HG02973 (cell line): ENCODE results near the gene SF3B3.

Experiments
- ATAC-seq: cut with Tn5 transposase; IDR thresholded peaks from one replicate; pipeline ENCODE4 v1.9.1; 2021; ENCODE audit warnings: moderate library complexity; ENCODE audit not compliant: unreplicated experiment

SF3B3 gene

DNA sequence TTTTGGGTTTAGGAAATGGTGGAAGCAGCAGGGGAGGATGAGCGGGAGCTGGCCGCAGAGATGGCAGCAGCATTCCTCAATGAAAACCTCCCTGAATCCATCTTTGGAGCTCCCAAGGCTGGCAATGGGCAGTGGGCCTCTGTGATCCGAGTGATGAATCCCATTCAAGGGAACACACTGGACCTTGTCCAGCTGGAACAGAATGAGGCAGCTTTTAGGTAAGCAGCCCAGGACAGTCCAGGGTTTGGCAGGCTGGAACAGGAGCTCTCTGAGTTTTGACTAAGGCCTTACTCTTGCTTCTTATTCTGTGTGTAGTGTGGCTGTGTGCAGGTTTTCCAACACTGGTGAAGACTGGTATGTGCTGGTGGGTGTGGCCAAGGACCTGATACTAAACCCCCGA is 41.4 kb downstream of the SF3B3 start:
- ATAC-seq = no peak

DNA sequence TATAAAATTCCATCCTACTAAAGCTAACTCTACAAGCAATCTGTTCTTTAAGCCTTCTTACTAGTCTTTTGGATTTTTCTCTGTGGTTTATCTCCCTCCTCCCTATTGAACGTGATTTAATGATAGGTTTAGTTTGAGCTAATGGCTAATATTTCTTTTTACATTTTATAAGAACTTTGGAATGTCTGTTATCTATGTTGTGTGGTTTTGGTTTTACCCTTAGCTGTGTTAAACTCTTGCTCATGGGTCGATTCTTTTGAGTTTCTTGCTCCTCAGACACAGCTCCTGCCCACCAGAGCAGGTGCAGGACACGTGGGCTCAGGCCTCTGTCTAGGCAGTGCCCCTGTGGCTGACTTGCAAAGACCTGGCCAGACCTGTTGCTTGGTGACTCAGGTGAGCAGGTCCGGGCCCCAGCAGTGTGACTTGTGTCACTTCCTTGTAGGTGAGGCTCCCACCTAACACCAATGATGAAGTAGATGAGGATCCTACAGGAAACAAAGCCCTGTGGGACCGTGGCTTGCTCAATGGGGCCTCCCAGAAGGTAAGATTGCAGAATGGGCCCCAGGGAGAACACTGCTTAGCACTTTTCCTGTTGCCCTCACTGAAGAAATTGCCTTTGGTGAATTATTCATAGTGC is 45.1 kb downstream of the SF3B3 start:
- ATAC-seq = no peak

DNA sequence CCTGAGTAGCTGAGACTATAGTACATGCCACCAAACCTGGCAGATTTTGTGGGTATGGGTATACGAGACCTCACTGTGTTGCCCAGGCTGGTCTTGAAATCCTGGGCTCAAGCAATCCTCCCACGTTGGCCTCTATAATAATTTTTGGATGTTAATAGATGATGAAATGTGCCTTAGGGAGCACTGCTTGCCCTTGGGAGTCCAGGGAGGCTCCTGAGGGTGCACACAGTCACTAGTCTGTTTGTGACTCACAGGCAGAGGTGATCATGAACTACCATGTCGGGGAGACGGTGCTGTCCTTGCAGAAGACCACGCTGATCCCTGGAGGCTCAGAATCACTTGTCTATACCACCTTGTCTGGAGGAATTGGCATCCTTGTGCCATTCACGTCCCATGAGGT is 46.1 kb downstream of the SF3B3 start:
- no peak for ATAC-seq

DNA sequence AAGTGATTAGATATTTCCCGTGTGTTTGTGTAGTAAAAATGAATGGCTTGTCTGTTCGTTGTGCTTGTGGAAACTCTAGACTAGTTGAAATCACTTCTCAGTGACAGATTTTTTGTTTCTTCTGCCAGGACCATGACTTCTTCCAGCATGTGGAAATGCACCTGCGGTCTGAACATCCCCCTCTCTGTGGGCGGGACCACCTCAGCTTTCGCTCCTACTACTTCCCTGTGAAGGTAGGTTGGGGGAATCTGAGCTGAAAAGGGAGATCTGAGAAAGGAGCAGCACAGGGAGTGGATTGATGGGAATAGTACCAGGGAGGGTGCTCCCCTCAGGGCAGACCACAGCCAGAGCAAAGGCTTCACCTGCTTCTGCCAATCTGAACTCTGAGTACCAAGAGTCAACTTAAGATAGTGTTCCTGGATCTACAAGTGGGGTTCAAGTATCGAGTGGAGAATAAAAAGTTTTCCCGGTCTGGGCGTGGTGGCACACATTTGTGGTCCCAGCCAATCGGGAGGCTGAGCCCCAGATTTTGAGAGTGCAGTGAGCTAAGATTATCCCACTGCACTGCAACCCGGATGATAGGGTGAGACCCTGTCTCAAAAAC is 47.5 kb downstream of the SF3B3 start:
- ATAC-seq = no peak

DNA sequence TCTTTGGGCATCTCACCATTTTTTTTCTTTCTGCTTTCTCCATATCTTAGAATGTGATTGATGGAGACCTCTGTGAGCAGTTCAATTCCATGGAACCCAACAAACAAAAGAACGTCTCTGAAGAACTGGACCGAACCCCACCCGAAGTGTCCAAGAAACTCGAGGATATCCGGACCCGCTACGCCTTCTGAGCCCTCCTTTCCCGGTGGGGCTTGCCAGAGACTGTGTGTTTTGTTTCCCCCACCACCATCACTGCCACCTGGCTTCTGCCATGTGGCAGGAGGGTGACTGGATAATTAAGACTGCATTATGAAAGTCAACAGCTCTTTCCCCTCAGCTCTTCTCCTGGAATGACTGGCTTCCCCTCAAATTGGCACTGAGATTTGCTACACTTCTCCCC is 48.0 kb downstream of the SF3B3 start:
- ATAC-seq = no peak

DNA sequence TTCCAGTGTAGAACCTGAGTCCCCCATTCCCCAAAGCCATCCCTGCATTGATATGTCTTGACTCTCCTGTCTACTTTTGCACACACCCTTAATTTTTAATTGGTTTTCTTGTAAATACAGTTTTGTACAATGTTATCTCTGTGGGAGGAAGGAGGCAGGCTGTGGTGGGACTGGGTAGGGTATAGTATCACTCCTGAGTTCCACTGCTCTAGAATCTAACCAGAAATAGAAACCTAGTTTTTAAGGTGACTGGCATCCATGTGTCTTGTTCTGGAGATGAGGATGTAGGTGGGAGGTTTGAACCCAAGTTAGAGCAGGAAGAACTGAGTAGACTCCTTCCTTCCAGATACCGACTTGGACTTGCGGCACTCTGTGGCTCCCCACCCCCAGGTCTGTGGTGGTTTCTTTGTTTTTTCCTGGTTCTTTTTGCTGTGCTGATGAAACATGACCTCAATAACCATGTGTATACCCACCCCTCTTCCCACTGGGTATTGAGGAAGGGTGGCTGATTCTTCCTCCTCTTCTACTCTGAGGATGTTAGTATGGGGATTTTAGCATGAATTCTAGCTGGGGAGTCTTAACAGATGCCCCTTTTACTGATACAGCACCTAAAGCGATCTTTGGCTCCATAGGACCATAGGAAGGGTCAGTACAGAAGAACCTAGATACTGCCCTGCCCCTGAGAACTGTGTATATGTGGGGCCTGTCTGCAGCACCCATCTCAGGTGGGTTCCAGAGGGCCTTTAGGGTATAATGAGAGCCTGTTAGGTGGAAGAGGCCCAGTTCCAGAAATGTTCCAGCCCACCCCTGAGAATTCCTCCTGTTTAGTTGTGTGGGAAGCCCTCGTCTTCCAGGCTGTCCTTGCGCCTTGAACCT is 48.7 kb downstream of the SF3B3 start:
- ATAC-seq = no peak

DNA sequence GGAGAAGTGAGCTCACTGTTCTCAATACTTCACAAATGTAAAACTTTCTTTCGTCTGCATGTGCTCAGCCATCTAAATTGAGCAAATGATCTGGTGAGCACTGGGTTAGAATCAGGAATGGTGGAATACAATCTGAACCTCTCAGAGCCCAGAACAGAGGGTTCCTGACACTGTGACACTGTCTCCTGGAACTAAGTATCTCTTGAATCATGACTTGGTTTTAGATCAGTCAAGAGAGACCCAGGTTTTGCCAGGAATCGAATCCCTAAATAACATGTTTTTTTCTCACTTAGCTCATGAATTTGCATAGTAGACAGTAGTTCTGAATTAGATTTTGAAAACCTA is 49.3 kb downstream of the SF3B3 start:
- ATAC-seq = no peak

DNA sequence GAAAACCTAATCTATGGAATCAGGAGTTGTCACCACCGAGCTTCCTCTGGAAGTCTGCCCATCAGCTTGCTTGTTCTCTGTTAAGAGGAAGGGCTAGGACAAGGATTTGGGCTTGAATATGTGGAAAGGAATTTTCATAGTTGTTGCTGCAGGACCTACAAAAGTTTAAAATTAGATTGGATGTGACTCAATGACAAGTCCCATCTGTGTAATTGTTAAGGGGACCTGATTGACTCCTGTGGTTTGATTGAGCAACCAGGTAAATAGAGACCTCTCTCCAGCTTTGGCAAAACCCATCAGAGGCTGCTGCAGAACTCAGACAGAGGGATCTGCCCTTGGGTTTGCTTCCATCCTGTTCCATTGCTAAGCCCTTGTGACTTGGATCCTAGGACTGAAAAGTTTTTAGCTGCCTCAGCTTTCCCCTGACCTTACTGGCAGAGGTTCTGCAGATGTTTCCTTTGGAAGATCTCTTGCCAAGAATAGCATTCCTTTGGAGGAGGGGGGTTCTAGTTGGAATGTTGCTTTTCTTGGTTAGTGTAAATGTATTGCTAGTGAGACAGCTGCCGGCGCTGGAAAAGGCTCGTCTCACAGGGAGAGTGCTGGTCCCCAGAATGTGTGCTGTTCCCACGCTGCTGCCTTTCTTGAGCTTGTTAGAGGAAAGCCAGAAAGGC is 50.0 kb downstream of the SF3B3 start:
- no peak for ATAC-seq

DNA sequence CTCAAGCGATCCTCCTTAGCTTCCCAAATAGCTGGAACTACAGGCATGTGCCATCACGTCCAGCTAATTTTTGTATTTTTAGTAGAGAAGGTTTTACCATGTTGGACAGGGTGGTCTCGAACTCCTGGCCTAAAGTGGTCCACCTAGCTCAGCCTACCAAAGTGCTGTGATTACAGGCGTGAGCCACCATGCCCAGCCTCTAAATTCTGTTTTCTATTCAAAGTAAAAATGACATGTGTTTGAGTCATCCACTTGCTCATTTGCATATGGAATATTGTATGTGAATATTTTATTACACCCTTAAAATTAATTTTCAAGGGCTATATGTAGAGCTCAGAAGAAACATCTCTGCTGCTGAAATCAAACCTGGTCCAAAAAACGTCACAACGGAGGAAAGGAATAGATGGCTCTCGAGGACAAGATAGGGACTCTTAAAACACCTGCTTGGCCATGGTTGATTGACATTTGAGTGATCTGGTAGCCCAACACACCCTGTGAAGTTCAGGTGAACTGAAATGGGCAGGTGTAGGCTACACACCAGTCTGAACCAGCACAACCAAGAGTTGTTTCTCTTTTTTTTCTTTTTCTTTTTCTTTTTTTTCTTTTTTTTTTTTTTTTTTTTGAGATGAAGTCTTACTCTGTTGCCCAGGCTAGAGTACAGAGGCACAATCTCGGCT is 51.1 kb downstream of the SF3B3 start:
- ATAC-seq = no peak

DNA sequence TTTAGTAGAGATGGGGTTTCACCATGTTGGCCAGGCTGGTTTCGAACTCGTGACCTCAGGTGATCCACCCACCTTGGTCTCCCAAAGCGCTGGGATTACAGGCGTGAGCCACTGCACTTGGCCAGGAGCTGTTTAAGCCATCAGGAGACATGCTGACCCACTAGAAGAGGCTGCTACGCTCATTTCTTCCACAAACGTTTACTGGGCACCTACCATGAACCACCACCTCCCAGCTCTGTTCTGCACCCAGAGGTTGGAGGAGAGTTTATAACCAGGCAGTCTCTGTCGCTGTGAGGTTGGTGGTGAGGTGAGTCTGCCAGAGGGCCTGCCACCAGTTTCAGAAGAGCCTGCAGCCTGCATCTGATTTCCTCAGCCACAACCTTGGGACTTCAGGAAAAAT is 51.8 kb downstream of the SF3B3 start:
- no peak for ATAC-seq

DNA sequence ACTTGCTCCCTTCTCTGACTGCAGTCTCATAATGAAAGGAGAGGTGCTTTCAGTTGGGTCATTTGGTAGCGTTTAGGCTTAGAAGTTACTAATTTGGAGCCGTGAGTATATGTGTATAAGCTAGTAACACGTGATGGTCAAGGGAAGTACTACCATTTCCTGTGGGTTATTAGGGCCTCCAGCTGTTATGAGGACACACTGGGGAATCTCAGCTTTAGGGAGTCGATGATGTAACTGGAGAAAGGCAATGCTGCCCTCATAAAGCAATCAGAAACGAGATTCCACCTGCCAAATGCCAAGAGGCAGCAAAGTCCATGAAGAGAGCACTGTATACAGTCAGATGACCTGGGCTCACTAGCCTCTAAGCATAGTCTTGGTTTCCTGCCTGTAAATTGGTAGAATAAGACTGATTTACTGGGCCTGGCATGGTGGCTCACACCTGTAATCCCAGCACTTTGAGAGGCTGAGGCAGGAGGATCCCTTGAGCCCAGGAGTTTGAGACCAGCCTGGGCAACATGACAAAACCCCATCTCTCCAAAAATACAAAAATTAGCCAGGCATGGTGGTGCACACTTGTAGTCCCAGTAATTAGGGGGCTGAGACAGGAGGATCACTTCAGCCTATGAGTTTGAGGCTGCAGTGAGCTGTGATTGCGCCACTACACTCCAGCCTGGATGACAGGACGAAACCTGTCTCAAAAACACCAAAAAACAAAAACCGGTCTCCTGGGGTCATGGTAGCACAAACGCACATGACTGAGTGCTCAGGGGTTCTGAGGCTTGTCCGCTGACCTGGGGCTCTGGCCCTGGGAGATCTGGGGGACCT is 53.0 kb downstream of the SF3B3 start:
- ATAC-seq = peak; percentile 83

DNA sequence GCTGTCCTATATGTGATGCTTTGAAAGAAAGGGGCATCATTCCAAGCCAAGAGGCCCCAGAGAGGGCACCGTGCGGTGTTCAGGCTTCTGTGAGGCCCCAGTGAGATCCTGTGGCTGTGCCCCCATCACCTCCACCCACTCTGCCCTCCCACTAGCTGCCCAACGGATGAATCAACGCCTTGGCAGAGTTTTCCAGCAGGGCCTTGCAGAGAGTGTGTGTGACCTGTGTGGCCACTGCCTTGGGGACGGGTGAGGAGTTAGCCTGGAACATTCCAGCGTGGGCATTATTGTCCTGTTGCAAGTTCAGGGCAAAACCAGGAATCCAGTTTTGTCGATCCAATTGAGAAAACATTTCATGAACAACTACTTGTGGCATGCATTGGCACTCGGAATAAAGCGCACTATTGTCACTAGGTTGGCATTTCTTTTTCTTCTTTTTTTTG is 53.7 kb downstream of the SF3B3 start:
- no peak for ATAC-seq

DNA sequence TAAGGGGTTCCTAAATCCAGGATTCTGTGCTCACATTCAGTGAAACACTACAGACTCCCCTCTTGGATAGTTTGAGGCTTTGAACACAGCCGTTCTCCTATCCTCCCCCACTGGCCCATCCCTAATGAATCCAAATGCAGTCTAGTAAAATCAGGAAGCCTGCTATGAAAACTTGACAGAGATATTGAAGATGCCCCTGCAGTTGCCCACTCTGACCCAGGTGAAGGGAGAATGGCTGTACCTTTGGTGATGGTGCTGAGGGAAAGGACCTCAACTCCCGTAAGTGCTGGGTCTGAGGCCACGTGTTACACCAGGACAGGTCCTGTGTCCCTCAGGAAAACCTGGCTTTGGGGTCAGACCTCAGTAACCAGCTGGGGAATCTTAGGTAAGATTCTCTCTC is 54.4 kb downstream of the SF3B3 start:
- no peak for ATAC-seq

DNA sequence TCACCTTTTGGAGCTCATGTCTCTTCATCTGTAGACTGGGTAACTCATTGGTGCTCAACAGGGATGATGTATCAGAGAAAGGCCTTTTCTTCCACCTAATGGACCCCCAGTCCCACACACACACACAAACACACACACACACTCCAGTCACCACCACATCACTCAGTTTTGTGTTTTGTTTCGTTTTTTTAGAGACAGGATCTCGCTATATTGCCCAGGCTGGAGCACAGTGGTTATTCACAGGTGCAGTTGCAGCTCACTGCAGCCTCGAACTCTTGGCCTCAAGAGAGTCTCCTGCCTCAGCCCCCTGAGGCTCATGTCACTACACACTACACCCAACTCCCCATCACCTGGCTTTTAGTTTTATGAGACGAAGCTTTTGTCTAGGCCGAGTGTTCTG is 55.6 kb downstream of the SF3B3 start:
- no peak for ATAC-seq

DNA sequence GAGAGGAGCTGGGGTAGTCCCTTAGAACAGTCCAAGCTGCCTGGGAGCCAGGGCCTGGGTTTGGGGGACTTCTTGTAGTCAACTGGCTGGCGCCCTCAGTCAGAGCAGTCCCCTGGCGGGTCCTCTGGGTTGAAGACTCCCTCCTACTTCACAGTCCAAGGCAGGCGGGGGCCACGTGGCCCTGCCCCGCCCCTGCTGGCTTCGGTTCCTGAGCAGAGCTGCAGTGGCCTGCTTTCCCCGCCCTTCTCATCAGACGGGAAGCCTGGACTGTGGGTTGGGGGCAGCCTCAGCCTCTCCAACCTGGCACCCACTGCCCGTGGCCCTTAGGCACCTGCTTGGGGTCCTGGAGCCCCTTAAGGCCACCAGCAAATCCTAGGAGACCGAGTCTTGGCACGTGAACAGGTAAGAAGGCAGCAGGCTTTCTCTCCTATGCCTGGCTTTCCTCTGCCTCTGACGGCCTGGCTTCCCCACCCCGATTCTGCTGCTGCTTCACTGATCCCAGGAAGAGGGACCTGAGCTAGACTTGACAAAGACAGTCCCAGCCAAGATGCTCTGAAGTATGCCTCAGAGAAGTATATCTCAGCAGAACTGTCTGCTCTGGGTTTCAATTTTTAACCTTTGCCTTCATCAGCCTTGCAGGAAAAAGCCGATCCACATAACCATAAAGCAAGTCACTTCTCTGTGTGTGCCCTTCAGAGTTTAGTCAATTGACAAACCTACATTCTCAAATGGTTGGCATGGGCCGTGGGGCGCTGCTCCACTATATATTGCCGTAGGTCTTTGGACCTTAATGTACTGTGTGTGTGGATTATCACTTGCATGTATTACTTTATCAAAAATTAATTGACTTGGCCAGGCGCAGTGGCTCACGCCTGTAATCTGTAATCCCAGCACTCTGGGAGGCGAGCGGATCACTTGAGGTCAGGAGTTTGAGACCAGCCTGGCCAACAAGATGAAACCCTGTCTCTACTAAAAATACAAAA is 56.3 kb downstream of the SF3B3 start:
- no peak for ATAC-seq

DNA sequence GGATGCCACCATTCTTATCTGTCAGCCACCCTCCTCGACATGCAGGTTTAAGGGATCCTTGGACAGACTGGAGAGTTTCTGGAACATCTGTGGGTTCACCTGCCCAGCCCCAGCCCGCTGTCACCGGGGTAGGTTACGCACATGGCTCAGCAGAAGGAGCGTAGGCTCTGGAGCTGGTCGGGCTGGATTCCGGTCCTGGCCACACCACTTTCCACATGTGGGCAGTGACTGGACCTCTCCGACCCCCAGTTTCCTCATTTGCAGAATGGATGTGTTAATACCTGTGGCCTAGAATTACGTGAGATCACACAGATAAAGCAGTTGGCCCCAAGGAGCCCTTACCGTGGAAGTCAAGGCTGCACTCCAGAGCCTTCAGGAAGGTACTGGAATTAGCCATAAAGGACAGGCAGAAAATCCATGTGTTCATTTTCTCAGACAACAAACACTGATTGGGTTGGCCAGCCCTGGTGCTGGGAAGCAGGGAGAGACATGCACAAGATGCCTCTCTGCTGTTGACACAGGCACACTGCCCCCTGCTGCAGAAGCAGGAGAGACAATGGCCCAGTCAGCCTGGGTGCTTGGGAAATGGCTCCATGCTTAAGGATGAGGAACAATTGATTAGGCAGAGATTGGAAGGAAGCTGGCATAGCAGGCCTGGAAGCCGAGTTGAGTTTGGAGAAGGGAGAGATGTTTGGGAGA is 58.8 kb downstream of the SF3B3 start:
- no peak for ATAC-seq

DNA sequence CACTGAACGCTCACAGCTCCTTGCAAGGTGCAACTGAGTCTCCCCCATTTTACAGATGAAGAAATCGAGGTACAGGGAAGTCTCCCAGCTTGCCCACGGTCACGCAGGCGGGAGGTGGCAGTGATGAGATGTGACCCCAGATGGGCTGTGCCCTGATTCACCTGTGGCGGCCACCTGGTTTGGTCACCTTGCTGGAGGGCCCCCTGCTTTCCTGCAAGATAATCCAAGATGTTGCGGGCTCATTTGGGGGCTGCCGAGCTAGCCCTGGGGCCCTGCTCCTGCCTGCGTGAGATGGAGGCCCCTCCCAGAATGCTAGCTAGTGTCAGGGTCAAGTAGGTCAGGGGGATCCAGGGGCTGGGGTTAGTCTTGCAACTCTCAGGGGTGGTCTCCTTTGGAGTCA is 63.1 kb downstream of the SF3B3 start:
- no peak for ATAC-seq

DNA sequence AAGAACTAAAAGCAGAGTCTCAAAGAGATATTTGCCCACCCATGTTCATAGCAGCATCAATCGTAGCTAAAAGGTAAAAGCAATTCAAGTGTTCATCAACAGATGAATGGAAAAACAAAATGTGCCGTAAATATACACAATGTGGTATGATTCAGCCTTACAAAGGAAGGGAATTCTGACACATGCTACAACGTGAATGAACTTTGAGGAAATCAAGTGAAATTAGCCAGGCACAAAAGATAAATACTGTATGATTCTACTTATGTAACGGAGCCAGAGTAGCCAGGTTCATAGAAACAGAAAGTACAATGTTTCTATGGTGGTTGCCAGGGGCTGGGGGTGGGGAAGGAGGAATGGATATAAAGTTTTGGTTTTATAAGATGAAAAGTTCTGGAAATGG is 64.9 kb downstream of the SF3B3 start:
- no peak for ATAC-seq
